Lung (tissue), 12 donors: Measurements from ENCODE around the gene SLAMF7. TPM values are rescaled to one million over a fixed set of nuclear protein-coding genes. Genes with fewer than 3 reads are reported as not detected.

Source experiments
- ATAC-seq: fragments of 200-7000 bp; cut with Tn5 transposase; one replicate; pipeline ENCODE4 v1.9.1; 2020; ENCODE audit warnings: moderate number of reproducible peaks; ENCODE audit not compliant: insufficient read depth, low FRiP score
- DNase-seq, 3 donors: peaks; one replicate each; pipeline ENCODE4 v3.0.0-alpha.2; 2013 to 2017
- H3K27ac ChIP-seq, 2 donors: one replicate each; pipeline ENCODE4 v1.5.1; 2013; ENCODE audit warnings: mild to moderate bottlenecking in 2 of 2, moderate library complexity in 2 of 2, control low read depth in 1 of 2, inconsistent platforms in 1 of 2, low read depth in 1 of 2, low read length in 1 of 2
- H3K27me3 ChIP-seq, 3 donors: one replicate each; pipeline ENCODE4 v1.5.1; 2013; ENCODE audit warnings: low read length in 2 of 3; ENCODE audit not compliant: control insufficient read depth in 3 of 3, insufficient read depth in 3 of 3
- H3K36me3 ChIP-seq, 4 donors: one replicate each; pipeline ENCODE4 v1.5.1; 2013; ENCODE audit warnings: low read length in 4 of 4, mild to moderate bottlenecking in 1 of 4, moderate library complexity in 1 of 4; ENCODE audit not compliant: control insufficient read depth in 4 of 4, insufficient read depth in 4 of 4
- H3K4me1 ChIP-seq, 5 donors: one replicate each; pipeline ENCODE4 v1.5.1; 2013; ENCODE audit warnings: low read length in 5 of 5, mild to moderate bottlenecking in 2 of 5, moderate library complexity in 1 of 5; ENCODE audit not compliant: control insufficient read depth in 5 of 5, insufficient read depth in 5 of 5
- H3K4me3 ChIP-seq: one replicate; pipeline ENCODE4 v1.5.1; 2013; ENCODE audit warnings: mild to moderate bottlenecking, control low read depth, moderate library complexity
- H3K9ac ChIP-seq, 2 donors: one replicate each; pipeline ENCODE4 v1.5.1; 2013; ENCODE audit warnings: low read length in 2 of 2, control low read depth in 1 of 2; ENCODE audit not compliant: insufficient read depth in 1 of 2
- H3K9me3 ChIP-seq, 4 donors: one replicate each; pipeline ENCODE4 v1.5.1; 2013; ENCODE audit warnings: low read length in 3 of 4, mild to moderate bottlenecking in 1 of 4, moderate library complexity in 1 of 4; ENCODE audit not compliant: control insufficient read depth in 4 of 4, insufficient read depth in 3 of 4
- CTCF ChIP-seq: IDR thresholded peaks from 2 replicates; pipeline ENCODE4 v1.5.1; 2012; ENCODE audit warnings: mild to moderate bottlenecking; ENCODE audit errors: control extremely low read depth, extremely low read depth
- WGBS, 2 donors: extraction: QIAGEN DNeasy Blood & Tissue Kit; methylation state at CpG; one replicate each; pipeline ENCODE4 v1.1.7; 2013; 5-methylcytosine and 5-hydroxymethylcytosine counted together
- polyA plus RNA-seq, 2 donors: library from polyadenylated mRNA; stranded (reverse); fragments of 200-250 nt; gene quantifications; one replicate each; pipeline ENCODE4 v1.2.1, GENCODE V29; 2013
- total RNA-seq, 2 donors: library from RNA; depleted of rRNA in 1 of 2; stranded (reverse); fragments of >200 nt in 1 of 2; gene quantifications; one replicate each; pipeline ENCODE4 v1.2.1, GENCODE V29; 2014 to 2021
- donor health status: control.
- donor health status: control.
- donor health status: Bipolar disorder and iron deficiency.
- donor health status: healthy.
- donor health status: DM: yes; HTN: yes; CAD: no.

SLAMF7 gene
- total and polyA plus RNA-seq, 4 donors = 4.6 to 69.4 (median 10.0) TPM

- Histone ChIP-seq H3K9ac (no peak within 1 kb of the TSS), H3K4me3 (no peak within 1 kb of the TSS), H3K9me3 (peaks cover 0 to 2% (median 0%) of the 10 kb centered on the region in 4 donors), H3K27ac (no peak within 1 kb of the TSS), H3K27me3 (peaks cover 0 to 2% (median 0%) of the 10 kb centered on the region in 3 donors), H3K4me1 (no peaks in the 10 kb centered on the region), H3K36me3 (no peaks in the 10 kb centered on the region)
- ATAC-seq (peak; percentile 62), DNase-seq (no peak)
- WGBS, 2 donors = 74 to 82% methylated on average over 4 of the region's 4 CpGs
- no peak for TF ChIP-seq CTCF
Observed at GRCh38 chr1:160795951-160796383, 56.9 kb downstream of the SLAMF7 start, which contains the start of gene LY9. Gene LY9, plus strand, starts transcription at chr1:160796174. Its CDS starts 14 bp downstream, at chr1:160796188.

GRCh38 chr1:160797271-160797709 is 58.2 kb downstream of the SLAMF7 start:
- Histone ChIP-seq H3K9ac (no peak overlapping the region), H3K27ac (no peak overlapping the region), H3K36me3 (no peaks in the 10 kb centered on the region), H3K27me3 (peaks cover 0 to 2% (median 0%) of the 10 kb centered on the region in 3 donors), H3K4me3 (no peak overlapping the region), H3K9me3 (peaks cover 0 to 2% (median 0%) of the 10 kb centered on the region in 4 donors), H3K4me1 (no peaks in the 10 kb centered on the region)
- no peak for ATAC-seq
- 73 to 78% methylated on average over 3 of the region's 3 CpGs for WGBS, 2 donors
- TF ChIP-seq CTCF = no peak
- no peak for DNase-seq

- Histone ChIP-seq H3K27me3 (peaks cover 0 to 2% (median 0%) of the 10 kb centered on the region in 3 donors), H3K4me1 (no peaks in the 10 kb centered on the region), H3K36me3 (no peaks in the 10 kb centered on the region), H3K27ac (no peak overlapping the region), H3K9ac (no peak overlapping the region), H3K9me3 (peaks cover 0 to 2% (median 0%) of the 10 kb centered on the region in 4 donors), H3K4me3 (no peak overlapping the region)
- 40 to 43% methylated on average over 4 of the region's 4 CpGs for WGBS, 2 donors
- DNase-seq (no peak), ATAC-seq (no peak)
- TF ChIP-seq CTCF = no peak
Observed at GRCh38 chr1:160797861-160798273, 58.8 kb downstream of the SLAMF7 start.

- H3K9me3 ChIP-seq = peaks cover 0 to 2% (median 0%) of the 10 kb centered on the region in 4 donors
- no peak overlapping the region for H3K4me3 ChIP-seq
- WGBS, 2 donors = 89 to 91% methylated on average over 2 of the region's 2 CpGs
- peaks cover 0 to 2% (median 0%) of the 10 kb centered on the region in 3 donors for H3K27me3 ChIP-seq
- DNase-seq (no peak), ATAC-seq (no peak)
- H3K4me1 ChIP-seq = no peaks in the 10 kb centered on the region
- H3K36me3 ChIP-seq = no peaks in the 10 kb centered on the region
- no peak overlapping the region for H3K27ac ChIP-seq
- TF ChIP-seq CTCF = no peak
- H3K9ac ChIP-seq = no peak overlapping the region
Observed at GRCh38 chr1:160798439-160798838, 59.4 kb downstream of the SLAMF7 start.
